Measurements from ENCODE around the gene LCE1C.

The LCE1C gene

DNA sequence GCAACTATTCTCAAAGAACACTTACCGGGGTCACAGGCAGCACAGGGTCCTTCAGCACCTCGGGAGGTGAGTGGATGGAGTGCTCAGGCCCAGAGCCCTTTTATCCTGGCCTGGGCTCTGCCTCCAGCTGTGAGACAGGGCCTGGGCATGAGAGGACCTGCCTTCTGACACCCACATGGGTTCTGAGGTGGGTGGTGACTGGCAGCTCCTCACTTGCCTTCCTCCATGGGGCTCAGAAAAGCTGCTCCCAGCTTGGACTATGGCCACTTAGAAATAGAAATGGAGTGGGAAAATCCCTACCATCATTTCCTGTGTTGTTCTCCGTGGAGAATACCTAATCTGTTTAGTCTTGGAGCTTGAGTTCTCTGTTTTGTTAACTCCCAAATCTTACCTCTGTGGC, at the start of gene LCE1C:
TSS of gene LCE1C (minus strand) at position 76 of the 400 bp plus-strand sequence. CDS start 1,173 bp downstream, outside the sequence.
- no peak for DNase-seq

DNA sequence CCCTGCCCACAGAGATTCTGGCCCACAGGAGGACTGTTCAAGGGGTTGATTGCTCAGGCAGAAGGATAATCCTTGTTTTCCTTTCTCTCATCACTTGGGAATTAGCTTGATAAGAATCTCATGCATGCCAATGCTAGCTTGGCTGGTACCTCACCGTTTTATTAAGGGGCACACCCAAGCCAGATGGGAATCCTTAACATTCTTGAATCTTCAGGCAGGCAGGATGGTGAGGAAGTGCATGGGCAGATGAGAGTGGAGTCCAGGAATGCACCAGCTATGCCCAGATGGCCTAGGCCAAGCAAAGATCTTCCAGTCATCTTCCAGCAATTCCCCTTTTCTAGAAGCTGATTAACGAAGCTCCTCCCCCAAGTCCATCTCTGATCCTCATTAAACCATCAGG, 49.2 kb upstream of the LCE1C start:
- DNase-seq, result no peak

DNA sequence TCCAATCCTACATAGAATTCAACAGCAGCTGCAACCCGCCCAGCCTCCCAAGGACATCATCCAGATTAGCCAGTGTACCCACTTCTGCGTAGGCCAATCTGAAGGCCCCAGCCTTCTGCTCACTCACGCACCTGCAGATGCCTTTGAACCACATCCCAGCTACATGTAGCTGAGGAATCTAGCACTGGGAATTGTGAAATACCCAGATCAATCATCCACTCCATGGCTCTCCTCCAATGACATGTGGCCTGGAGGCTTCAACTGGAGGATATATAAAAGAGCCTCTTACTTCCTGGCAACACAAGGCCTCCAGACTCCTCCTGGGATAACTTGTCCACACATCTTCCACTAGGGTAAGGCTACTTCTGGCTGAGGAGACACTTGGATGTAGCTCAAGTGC, 36.1 kb upstream of the LCE1C start, which contains the start of gene LCE6A:
TSS of gene LCE6A (plus strand) at position 301 of the 400 bp plus-strand sequence. CDS start 665 bp downstream, outside the sequence.
- DNase-seq, result no peak

GRCh38 chr1:152836870-152837269, 30.4 kb upstream of the LCE1C start:
- no peak for DNase-seq

GRCh38 chr1:152827173-152827572, 20.7 kb upstream of the LCE1C start, which contains the start of gene LCE1A:
Gene LCE1A (plus strand): TSS chr1:152827473. CDS start chr1:152827473, 0 bp downstream.
- DNase-seq, result no peak

- DNase-seq, result no peak
These were observed 18.5 kb upstream of the LCE1C start for GRCh38 chr1:152824964-152825363.

GRCh38 chr1:152823294-152823693, 16.8 kb upstream of the LCE1C start:
- DNase-seq, result no peak

- DNase-seq, result no peak
These were observed 10.9 kb upstream of the LCE1C start for GRCh38 chr1:152817309-152817708.

GRCh38 chr1:152811671-152812070, 5.2 kb upstream of the LCE1C start, which contains the start of gene LCE1B:
Gene LCE1B (plus strand): TSS chr1:152811971. CDS start chr1:152812447, 476 bp downstream.
- no peak for DNase-seq

GRCh38 chr1:152811050-152811449, 4.6 kb upstream of the LCE1C start:
- DNase-seq, result no peak

- no peak for DNase-seq
These were observed 5.1 kb downstream of the LCE1C start for GRCh38 chr1:152801333-152801732.

GRCh38 chr1:152796421-152796820, 10.0 kb downstream of the LCE1C start, which contains the start of gene LCE1D:
Gene LCE1D (plus strand): TSS chr1:152796721. CDS start chr1:152797795, 1,074 bp downstream.
- DNase-seq, result no peak

DNA sequence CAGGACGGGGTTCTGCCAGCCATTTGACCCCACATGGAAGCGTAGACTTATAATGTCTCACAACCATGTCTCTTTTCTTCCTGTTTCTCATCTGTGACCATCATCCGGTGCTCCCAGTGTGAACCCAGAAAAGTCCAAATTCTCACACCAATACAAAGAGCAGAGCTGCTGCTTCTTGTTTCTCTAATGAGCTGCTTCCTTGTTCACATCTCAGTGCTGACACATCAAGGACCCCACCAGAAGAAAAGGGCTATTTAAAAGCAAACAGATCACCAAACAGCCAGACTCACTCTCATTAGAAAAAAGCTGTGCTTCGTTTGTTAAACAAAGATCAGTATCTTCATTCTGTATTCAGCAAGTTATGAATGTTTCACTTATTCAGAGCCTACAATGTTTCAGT, 10.8 kb downstream of the LCE1C start:
- no peak for DNase-seq

DNA sequence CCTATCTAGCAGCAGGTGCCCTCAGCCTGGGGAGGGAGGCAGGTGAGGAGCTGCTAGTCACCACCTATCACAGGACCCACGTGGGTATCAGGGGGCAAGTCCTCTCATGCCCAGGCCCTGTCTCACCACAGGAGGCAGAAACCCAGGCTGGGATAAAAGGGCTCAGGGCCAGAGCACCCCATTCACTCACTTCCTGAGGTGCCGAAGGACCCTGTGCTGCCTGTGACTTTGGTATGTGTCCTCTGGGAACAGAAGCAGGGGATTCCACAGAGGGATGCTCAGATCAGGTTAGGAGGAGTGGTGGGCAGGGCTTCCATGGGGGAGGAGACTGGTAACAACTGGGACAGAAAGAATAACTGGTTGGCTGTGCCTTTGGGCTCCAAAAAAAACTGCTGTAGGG, 20.4 kb downstream of the LCE1C start, which contains the start of gene LCE1E:
TSS of gene LCE1E (plus strand) at position 181 of the 400 bp plus-strand sequence. CDS start 1,043 bp downstream, outside the sequence.
- DNase-seq, result no peak

GRCh38 chr1:152783095-152783494, 23.4 kb downstream of the LCE1C start:
- DNase-seq, result no peak

- DNase-seq, result no peak
These were observed 28.8 kb downstream of the LCE1C start for GRCh38 chr1:152777510-152778137.

DNA sequence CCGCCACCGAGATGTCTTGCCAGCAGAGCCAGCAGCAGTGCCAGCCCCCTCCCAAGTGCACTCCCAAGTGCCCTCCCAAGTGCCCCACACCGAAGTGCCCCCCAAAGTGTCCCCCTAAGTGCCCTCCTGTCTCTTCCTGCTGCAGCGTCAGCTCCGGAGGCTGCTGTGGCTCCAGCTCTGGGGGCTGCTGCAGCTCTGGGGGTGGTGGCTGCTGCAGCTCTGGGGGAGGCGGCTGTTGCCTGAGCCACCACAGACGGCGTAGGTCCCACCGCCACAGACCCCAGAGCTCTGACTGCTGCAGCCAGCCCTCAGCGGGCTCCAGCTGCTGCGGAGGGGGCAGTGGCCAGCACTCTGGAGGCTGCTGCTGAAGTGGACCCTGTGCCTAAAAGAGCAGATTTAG, 30.1 kb downstream of the LCE1C start:
- no peak for DNase-seq

GRCh38 chr1:152774875-152775274, 31.6 kb downstream of the LCE1C start, which contains the start of gene LCE1F:
Gene LCE1F (plus strand): TSS chr1:152775140. CDS start chr1:152776372, 1,232 bp downstream.
- DNase-seq, result no peak

DNA sequence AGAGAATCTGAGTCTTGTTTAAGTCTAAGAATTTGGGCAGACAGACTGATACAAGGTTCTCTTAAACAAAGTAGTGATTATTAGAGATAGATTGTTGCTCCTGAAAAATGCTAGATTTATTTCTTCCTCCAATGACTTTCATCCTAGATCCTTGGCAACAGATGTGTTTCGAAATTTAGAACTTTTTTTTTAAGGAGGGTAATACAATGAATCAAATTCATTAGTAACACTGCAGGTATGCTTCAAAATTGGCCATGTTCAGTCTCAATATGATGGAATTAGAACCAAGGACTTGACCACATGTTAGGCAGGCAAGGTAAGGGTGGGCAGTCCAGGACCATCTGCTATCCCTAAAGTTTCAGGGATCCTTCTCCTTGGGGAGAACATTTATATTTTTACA, 36.0 kb downstream of the LCE1C start:
- DNase-seq, result no peak

GRCh38 chr1:152768847-152769533, 37.5 kb downstream of the LCE1C start:
- no peak for DNase-seq

DNA sequence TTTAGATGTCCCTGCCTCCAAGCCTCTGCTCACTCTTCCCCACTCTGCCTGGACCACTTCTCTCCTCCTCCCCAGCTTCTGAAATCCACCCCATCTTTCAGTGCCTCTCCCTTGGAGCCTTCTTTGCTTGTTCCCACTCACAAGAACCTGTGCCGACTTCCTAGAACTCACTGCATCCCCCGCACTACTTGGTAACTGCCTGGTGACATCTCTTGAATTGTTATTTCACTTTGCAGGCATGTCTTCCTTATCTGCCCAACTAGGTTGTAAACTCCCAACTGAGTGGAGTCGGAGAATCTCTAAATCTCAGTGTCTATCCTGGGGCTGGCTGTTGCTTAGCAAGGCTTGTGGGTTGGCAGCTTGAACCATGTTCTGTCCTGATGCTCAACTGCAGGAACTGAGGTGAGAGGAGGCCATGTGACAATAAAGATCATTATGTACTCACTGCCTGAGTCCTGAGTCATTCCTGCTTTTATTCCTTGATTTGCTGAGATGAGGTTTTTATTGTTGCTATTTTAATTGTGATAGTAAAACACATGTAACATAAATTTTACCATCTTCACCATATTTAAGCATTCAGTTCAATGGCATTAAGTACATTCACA, 44.7 kb downstream of the LCE1C start:
- no peak for DNase-seq

- no peak for DNase-seq
These were observed 45.8 kb downstream of the LCE1C start for GRCh38 chr1:152760551-152761190.
